ENCODE data around the gene LIMCH1. TPM values are rescaled to one million over a fixed set of nuclear protein-coding genes. Genes with fewer than 3 reads are reported as not detected.
"Not testable (repeated sequence)": the region's sequence is repeated elsewhere in the genome, so short reads cannot be mapped to it uniquely, and the experiment has no call there.

LIMCH1 gene
- total RNA-seq, 1 donor = 17.2 TPM

- DNase-seq (ENCODE audit: low read depth in 2 of 3, low spot score in 2 of 3) = peak in 1 of 3 donors; percentile 72
Observed at GRCh38 chr4:41661442-41662076, 123.6 kb downstream of the LIMCH1 start.

GRCh38 chr4:41665636-41666207, 127.8 kb downstream of the LIMCH1 start:
- DNase-seq (ENCODE audit: low read depth in 2 of 3, low spot score in 2 of 3) = no peak

GRCh38 chr4:41668024-41668423, 130.1 kb downstream of the LIMCH1 start:
- no peak for DNase-seq (ENCODE audit: low read depth in 2 of 3, low spot score in 2 of 3)

GRCh38 chr4:41670530-41670929, 132.6 kb downstream of the LIMCH1 start:
- no peak for DNase-seq (ENCODE audit: low read depth in 2 of 3, low spot score in 2 of 3)

- DNase-seq (ENCODE audit: low read depth in 2 of 3, low spot score in 2 of 3) = no peak
Observed at GRCh38 chr4:41670982-41671381, 133.0 kb downstream of the LIMCH1 start.

GRCh38 chr4:41678086-41678816, 140.3 kb downstream of the LIMCH1 start:
- DNase-seq (ENCODE audit: low read depth in 2 of 3, low spot score in 2 of 3) = no peak

GRCh38 chr4:41678951-41679350, 141.0 kb downstream of the LIMCH1 start:
- DNase-seq (ENCODE audit: low read depth in 2 of 3, low spot score in 2 of 3) = no peak

- no peak for DNase-seq (ENCODE audit: low read depth in 2 of 3, low spot score in 2 of 3)
Observed at GRCh38 chr4:41679991-41680390, 142.0 kb downstream of the LIMCH1 start.

- no peak for DNase-seq (ENCODE audit: low read depth in 2 of 3, low spot score in 2 of 3)
Observed at GRCh38 chr4:41681054-41681453, 143.1 kb downstream of the LIMCH1 start.

GRCh38 chr4:41683326-41683725, 145.4 kb downstream of the LIMCH1 start:
- DNase-seq (ENCODE audit: low read depth in 2 of 3, low spot score in 2 of 3) = no peak

- no peak for DNase-seq (ENCODE audit: low read depth in 2 of 3, low spot score in 2 of 3)
Observed at GRCh38 chr4:41686893-41687292, 148.9 kb downstream of the LIMCH1 start.

- no peak for DNase-seq (ENCODE audit: low read depth in 2 of 3, low spot score in 2 of 3)
Observed at GRCh38 chr4:41687971-41688370, 150.0 kb downstream of the LIMCH1 start.

- peak in 2 of 3 donors; percentile 36 to 55 for DNase-seq (ENCODE audit: low read depth in 2 of 3, low spot score in 2 of 3)
Observed at GRCh38 chr4:41692717-41693345, 154.9 kb downstream of the LIMCH1 start.

- peak in 2 of 3 donors; percentile 22 to 52 for DNase-seq (ENCODE audit: low read depth in 2 of 3, low spot score in 2 of 3)
Observed at GRCh38 chr4:41693629-41694028, 155.7 kb downstream of the LIMCH1 start.

- DNase-seq (ENCODE audit: low read depth in 2 of 3, low spot score in 2 of 3) = no peak
Observed at GRCh38 chr4:41696131-41696530, 158.2 kb downstream of the LIMCH1 start.

- DNase-seq (ENCODE audit: low read depth in 2 of 3, low spot score in 2 of 3) = no peak
Observed at GRCh38 chr4:41696763-41697162, 158.8 kb downstream of the LIMCH1 start.

- no peak for DNase-seq (ENCODE audit: low read depth in 2 of 3, low spot score in 2 of 3)
Observed at GRCh38 chr4:41701983-41702382, 164.0 kb downstream of the LIMCH1 start.

- no peak for DNase-seq (ENCODE audit: low read depth in 2 of 3, low spot score in 2 of 3)
Observed at GRCh38 chr4:41702770-41703169, 164.8 kb downstream of the LIMCH1 start.

GRCh38 chr4:41703785-41704184, 165.8 kb downstream of the LIMCH1 start:
- no peak for DNase-seq (ENCODE audit: low read depth in 2 of 3, low spot score in 2 of 3)

- DNase-seq (ENCODE audit: low read depth in 2 of 3, low spot score in 2 of 3) = no peak
Observed at GRCh38 chr4:41709844-41710481, 172.0 kb downstream of the LIMCH1 start.

GRCh38 chr4:41711654-41712053, 173.7 kb downstream of the LIMCH1 start:
- not testable (repeated sequence) for DNase-seq (ENCODE audit: low read depth in 2 of 3, low spot score in 2 of 3)
